Thyroid gland (tissue), 4 donors: ENCODE data around the gene FAM234A. TPM values are rescaled to one million over a fixed set of nuclear protein-coding genes. Genes with fewer than 3 reads are reported as not detected.
"Not testable (repeated sequence)": the region's sequence is repeated elsewhere in the genome, so short reads cannot be mapped to it uniquely, and the experiment has no call there.

ENCODE experiments used
- DNase-seq, 2 donors: peaks; one replicate each; pipeline ENCODE4 v3.0.0-alpha.2; 2019
- H3K27ac ChIP-seq, 3 donors: fragments of 200-600 bp; sonication (generic); 1 replicate in 2 of 3; 2 replicates in 1 of 3; pipeline ENCODE4 v1.5.1; 2016 to 2019; ENCODE audit warnings: mild to moderate bottlenecking in 1 of 3, moderate library complexity in 1 of 3
- H3K27me3 ChIP-seq: fragments of 200-600 bp; sonication (generic); one replicate; pipeline ENCODE4 v1.5.1; 2019
- H3K36me3 ChIP-seq, 2 donors: fragments of 200-600 bp; sonication (generic); one replicate each; pipeline ENCODE4 v1.5.1; 2016 to 2019
- H3K4me1 ChIP-seq, 2 donors: fragments of 200-600 bp; sonication (generic); one replicate each; pipeline ENCODE4 v1.5.1; 2017 to 2019
- H3K4me3 ChIP-seq, 3 donors: fragments of 200-600 bp; sonication (generic); replicated peaks in 1 of 3; 1 replicate in 2 of 3; 2 replicates in 1 of 3; pipeline ENCODE4 v1.5.1; 2016; ENCODE audit warnings: mild to moderate bottlenecking in 1 of 3
- H3K9me3 ChIP-seq: fragments of 200-600 bp; sonication (generic); one replicate; pipeline ENCODE4 v1.5.1; 2017
- POLR2A ChIP-seq, 2 donors: fragments of 450-650 bp; IDR thresholded peaks; one replicate each; pipeline ENCODE4 v1.6.1; 2017; ENCODE audit warnings: antibody characterized with exemption in 2 of 2, mild to moderate bottlenecking in 2 of 2, moderate library complexity in 1 of 2
- WGBS, 2 donors: methylation state at CpG; one replicate each; pipeline ENCODE4 v1.1.5; 2017; 5-methylcytosine and 5-hydroxymethylcytosine counted together
- intact Hi-C: fragments of 100-400 bp; cut with DNase I; formaldehyde crosslinking; loops from one replicate; pipeline ENCODE4 v1.15.1; 2023
- total RNA-seq, 4 donors: library from RNA; depleted of rRNA; stranded (reverse); fragments of >200 nt; gene quantifications; one replicate each; pipeline ENCODE4 v1.2.3, GENCODE V29; 2016
- TF ChIP-seq, protein P1 (sequence below), 6 experiments: fragments of 200-600 bp in 3 of 6; fragments of 450-650 bp in 3 of 6; sonication (generic) in 3 of 6; IDR thresholded peaks; one replicate each; pipeline ENCODE4 v1.5.1; 2016 to 2019; ENCODE audit warnings: antibody characterized with exemption in 6 of 6, mild to moderate bottlenecking in 2 of 6, inconsistent platforms in 1 of 6, moderate library complexity in 1 of 6

FAM234A gene
- total RNA-seq, 4 donors from 2014 or later = 35.3 to 140 (median 107) TPM

DNA sequence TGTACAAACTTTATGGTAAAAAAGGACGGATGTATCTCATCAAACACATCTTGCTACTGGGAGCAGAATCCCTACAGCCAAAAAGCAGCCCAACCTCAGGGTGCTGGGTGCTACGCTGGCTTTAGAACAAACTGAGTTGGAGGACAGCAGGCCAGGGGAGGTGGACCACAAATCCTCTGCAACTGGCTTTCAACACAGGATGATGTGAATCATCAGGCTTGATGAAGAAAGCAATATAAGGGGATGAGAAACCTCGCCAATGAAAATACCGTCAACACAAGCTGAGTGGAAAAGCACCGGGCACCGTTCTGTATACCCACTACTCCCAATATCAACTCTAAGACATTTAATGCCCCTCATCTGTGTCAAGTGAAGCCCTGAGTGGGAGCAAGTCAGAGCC lies 40.1 kb upstream of the FAM234A start:
- no peaks in the 10 kb centered on the region for H3K9me3 ChIP-seq
- H3K36me3 ChIP-seq = peaks cover 71 to 93% of the 10 kb centered on the region in 2 donors
- H3K27ac ChIP-seq = no peak overlapping the region
- WGBS, 2 donors = 95 to 96% methylated on average over 6 of the region's 6 CpGs
- DNase-seq = no peak
- TF ChIP-seq, protein P1, sequence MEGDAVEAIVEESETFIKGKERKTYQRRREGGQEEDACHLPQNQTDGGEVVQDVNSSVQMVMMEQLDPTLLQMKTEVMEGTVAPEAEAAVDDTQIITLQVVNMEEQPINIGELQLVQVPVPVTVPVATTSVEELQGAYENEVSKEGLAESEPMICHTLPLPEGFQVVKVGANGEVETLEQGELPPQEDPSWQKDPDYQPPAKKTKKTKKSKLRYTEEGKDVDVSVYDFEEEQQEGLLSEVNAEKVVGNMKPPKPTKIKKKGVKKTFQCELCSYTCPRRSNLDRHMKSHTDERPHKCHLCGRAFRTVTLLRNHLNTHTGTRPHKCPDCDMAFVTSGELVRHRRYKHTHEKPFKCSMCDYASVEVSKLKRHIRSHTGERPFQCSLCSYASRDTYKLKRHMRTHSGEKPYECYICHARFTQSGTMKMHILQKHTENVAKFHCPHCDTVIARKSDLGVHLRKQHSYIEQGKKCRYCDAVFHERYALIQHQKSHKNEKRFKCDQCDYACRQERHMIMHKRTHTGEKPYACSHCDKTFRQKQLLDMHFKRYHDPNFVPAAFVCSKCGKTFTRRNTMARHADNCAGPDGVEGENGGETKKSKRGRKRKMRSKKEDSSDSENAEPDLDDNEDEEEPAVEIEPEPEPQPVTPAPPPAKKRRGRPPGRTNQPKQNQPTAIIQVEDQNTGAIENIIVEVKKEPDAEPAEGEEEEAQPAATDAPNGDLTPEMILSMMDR (IDR thresholded peaks at IDR 0.05) = no peak
- no peak for TF ChIP-seq POLR2A (IDR thresholded peaks at IDR 0.05)
- H3K27me3 ChIP-seq = no peaks in the 10 kb centered on the region
- H3K4me3 ChIP-seq = no peak overlapping the region
- no peaks in the 10 kb centered on the region for H3K4me1 ChIP-seq
- intact Hi-C loops = no loop called here

DNA sequence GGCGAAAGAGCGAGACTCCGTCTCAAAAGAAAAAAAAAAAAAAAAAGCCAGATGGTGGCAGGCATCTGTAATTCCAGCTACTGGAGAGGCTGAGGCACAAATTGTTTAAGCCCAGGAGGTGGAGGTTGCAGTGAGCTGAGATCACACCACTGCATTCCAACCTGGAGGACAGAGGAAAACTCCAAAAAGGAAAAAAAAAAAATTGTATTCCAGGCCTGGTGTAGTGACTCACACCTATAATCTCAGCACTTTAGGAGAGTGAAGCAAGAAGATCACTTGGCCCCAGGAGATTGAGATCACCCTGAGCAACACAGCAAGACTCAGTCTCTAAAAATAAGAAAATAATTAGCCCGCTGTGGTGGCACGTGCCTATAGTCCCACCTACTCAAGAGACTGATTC lies 34.2 kb upstream of the FAM234A start:
- Histone ChIP-seq H3K27ac (no peak overlapping the region), H3K4me1 (no peaks in the 10 kb centered on the region), H3K36me3 (peaks cover 54 to 72% of the 10 kb centered on the region in 2 donors), H3K27me3 (no peaks in the 10 kb centered on the region), H3K4me3 (no peak overlapping the region), H3K9me3 (no peaks in the 10 kb centered on the region)
- 84 to 93% methylated on average over 5 of the region's 5 CpGs for WGBS, 2 donors
- intact Hi-C loops = no loop called here
- TF ChIP-seq, protein P1 (IDR thresholded peaks at IDR 0.05) = no peak
- TF ChIP-seq POLR2A (IDR thresholded peaks at IDR 0.05) = no peak
- no peak for DNase-seq

DNA sequence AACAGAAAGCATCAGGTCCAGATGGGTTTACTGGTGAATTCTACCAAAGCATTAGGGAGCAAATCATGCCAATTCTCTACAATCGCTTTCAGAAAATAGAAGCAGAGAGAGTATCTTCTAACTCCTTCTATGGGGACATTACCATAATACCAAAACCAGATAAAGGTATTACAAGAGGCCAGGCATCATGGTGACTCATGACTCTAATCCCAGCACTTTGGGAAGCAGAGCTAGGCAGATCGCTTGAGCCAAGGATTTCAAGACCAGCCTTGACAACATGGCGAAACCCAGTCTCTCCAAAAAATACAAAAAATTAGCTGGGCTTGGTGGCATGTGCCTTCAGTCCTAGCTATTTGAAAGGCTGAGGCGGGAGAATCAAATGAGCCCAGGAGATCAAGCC lies 31.4 kb upstream of the FAM234A start:
- no peaks in the 10 kb centered on the region for H3K9me3 ChIP-seq
- TF ChIP-seq, protein P1 (IDR thresholded peaks at IDR 0.05) = no peak
- no peak for TF ChIP-seq POLR2A (IDR thresholded peaks at IDR 0.05)
- WGBS, 2 donors = 98 to 100% methylated on average over 4 of the region's 4 CpGs
- H3K27ac ChIP-seq = no peak overlapping the region
- no peaks in the 10 kb centered on the region for H3K27me3 ChIP-seq
- no peak overlapping the region for H3K4me3 ChIP-seq
- H3K4me1 ChIP-seq = no peaks in the 10 kb centered on the region
- H3K36me3 ChIP-seq = peaks cover 64 to 68% of the 10 kb centered on the region in 2 donors
- DNase-seq = no peak
- intact Hi-C loops = no loop called here

DNA sequence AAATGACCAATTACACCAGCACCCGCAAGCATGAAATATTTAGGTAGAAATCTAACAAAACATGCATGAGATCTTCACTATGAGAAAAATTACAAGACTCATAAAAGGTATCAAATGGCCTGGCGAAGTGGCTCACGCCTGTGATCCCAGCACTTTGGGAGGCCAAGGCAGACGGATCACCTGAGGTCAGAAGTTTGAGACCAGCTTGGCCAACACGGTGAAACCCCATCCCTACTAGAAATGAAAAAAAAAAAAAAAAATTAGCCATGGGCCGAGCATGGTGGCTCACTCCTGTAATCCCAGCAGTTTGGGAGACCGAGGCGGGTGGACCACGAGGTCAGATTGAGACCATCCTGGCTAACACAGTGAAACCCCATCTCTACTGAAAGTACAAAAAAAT lies 30.6 kb upstream of the FAM234A start:
- 93 to 98% methylated on average over 9 of the region's 9 CpGs for WGBS, 2 donors
- H3K4me1 ChIP-seq, H3K4me3 ChIP-seq, DNase-seq, H3K27me3 ChIP-seq, H3K9me3 ChIP-seq, H3K27ac ChIP-seq, intact Hi-C loops: not testable (repeated sequence)
- peaks cover 60 to 63% of the 10 kb centered on the region in 2 donors for H3K36me3 ChIP-seq

DNA sequence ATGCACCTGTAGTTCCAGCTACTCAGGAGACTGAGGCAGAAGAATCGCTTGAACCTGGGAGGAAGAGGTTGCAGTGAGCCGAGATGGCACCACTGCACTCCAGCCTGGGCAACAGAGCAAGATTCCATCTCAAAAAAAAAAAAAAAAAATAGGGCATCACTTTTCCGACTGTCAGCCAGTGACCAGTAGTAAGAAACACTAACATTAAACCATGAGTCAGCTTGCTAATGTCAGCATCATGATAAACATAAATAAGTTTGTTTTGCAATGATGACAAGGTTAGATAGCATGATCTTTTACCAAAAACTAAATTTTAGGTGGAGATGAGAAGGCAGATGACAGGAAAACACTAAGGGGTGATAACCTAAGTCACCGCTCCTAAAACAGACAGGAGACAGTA lies 25.3 kb upstream of the FAM234A start:
- H3K4me3 ChIP-seq, intact Hi-C loops, H3K27ac ChIP-seq, H3K4me1 ChIP-seq, H3K9me3 ChIP-seq, H3K27me3 ChIP-seq, DNase-seq: not testable (repeated sequence)
- H3K36me3 ChIP-seq = peaks cover 40 to 66% of the 10 kb centered on the region in 2 donors
- WGBS, 2 donors = 92 to 93% methylated on average over 4 of the region's 4 CpGs

DNA sequence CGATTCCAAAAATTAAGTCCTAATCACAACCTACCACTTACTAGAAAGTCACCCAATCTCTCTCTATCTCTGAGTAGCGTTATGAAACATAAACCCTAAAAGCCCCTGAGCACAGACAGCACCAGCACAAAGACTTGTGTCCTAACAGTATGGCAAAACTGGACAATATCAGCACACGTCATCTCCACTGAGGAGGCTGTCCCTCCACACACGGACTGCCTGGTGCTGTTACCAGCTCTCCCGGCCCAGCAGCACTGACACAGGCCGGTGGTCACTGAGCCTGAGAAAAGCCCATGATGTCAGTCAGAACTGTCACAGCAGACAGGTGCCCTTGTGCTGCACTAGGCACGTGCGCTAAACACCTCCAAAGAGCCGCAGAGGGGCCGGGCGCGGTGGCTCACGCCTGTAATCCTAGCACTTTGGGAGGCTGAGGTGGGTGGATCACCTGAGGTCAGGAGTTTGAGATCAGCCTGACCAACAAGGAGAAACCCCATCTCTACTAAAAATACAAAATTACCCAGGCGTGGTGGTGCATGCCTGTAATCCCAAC lies 22.9 kb upstream of the FAM234A start:
- H3K27me3 ChIP-seq, intact Hi-C loops, DNase-seq, H3K4me3 ChIP-seq, H3K4me1 ChIP-seq, H3K9me3 ChIP-seq, H3K27ac ChIP-seq: not testable (repeated sequence)
- peaks cover 34 to 51% of the 10 kb centered on the region in 2 donors for H3K36me3 ChIP-seq
- 92 to 94% methylated on average over 11 to 13 of the region's 14 CpGs for WGBS, 2 donors

DNA sequence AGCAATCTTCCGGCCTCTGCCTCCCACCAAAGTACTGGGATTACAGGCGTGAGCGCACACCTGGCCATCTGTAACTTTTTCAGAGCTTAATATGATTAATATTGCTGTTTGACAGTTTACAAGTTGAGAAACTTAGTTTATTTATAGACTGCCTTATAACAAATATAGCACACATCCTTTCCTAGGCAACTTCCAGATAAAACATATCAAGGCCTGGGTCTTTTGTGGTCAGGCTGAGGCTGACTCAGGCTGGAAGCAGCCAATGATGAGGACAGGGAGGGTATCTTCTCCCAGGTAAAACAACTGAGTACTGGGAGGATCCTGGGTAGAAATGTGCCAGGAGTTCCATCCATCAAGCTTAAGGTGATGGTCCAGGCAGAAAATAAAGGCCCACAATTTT lies 21.6 kb upstream of the FAM234A start:
- Histone ChIP-seq H3K36me3 (peaks cover 33 to 43% of the 10 kb centered on the region in 2 donors), H3K4me1 (no peaks in the 10 kb centered on the region), H3K9me3 (no peaks in the 10 kb centered on the region), H3K4me3 (no peak overlapping the region), H3K27ac (no peak overlapping the region), H3K27me3 (no peaks in the 10 kb centered on the region)
- intact Hi-C loops = no loop called here
- 100% methylated on average over 3 of the region's 3 CpGs for WGBS, 2 donors
- TF ChIP-seq POLR2A (IDR thresholded peaks at IDR 0.05) = no peak
- TF ChIP-seq, protein P1 (IDR thresholded peaks at IDR 0.05) = no peak
- DNase-seq = no peak
